Measurements from ENCODE around the gene ASTL.

GRCh38 chr2:96108541-96109360 is 29.6 kb downstream of the ASTL start:
- TF ChIP-seq ZFP30 (CRISPR knock-in tag; IDR thresholded peaks at IDR 0.05) (no peak), ARNTL (CRISPR knock-in tag; IDR thresholded peaks at IDR 0.05; ENCODE audit: borderline replicate concordance, low read depth) (no peak)
